SK-N-SH treated with all-trans-retinoic acid at 6 μM for 48 hours (cell line): ENCODE results near the gene SLC6A3.
"Not testable (repeated sequence)": the region's sequence is repeated elsewhere in the genome, so short reads cannot be mapped to it uniquely, and the experiment has no call there.

Experiments used
- ATAC-seq: fragments of 200-7000 bp; cut with Tn5 transposase; 3 replicates; pipeline ENCODE4 v1.9.1; 2020; ENCODE audit warnings: mild to moderate bottlenecking, moderate library complexity
- ARNTL ChIP-seq: fragments of 450-650 bp; formaldehyde crosslinking; IDR thresholded peaks from 2 replicates; pipeline ENCODE4 v1.5.0; 2020; ENCODE audit warnings: low read depth, mild to moderate bottlenecking, moderate library complexity, borderline replicate concordance
- BACH2 ChIP-seq: fragments of 250-450 bp; sonication (Bioruptor Pico); IDR thresholded peaks from 2 replicates; pipeline ENCODE4 v1.9.0; 2021; ENCODE audit warnings: mild to moderate bottlenecking, borderline replicate concordance
- CSDC2 ChIP-seq: fragments of 250-450 bp; sonication (Bioruptor Pico); IDR thresholded peaks from 2 replicates; pipeline ENCODE4 v1.5.0; 2020; ENCODE audit warnings: mild to moderate bottlenecking, moderate library complexity
- ESRRG ChIP-seq: fragments of 250-450 bp; sonication (Bioruptor Pico); IDR thresholded peaks from 2 replicates; pipeline ENCODE4 v1.6.1; 2021; ENCODE audit warnings: mild to moderate bottlenecking
- GLIS3 ChIP-seq: fragments of 250-450 bp; sonication (Bioruptor Pico); IDR thresholded peaks from 2 replicates; pipeline ENCODE4 v1.5.0; 2020; ENCODE audit warnings: mild to moderate bottlenecking, moderate library complexity
- OSR1 ChIP-seq: fragments of 250-450 bp; sonication (Bioruptor Pico); IDR thresholded peaks from 2 replicates; pipeline ENCODE4 v1.8.0; 2022; ENCODE audit warnings: moderate library complexity, mild to moderate bottlenecking, inconsistent platforms
- PPARA ChIP-seq: fragments of 250-450 bp; sonication (Bioruptor Pico); IDR thresholded peaks from 2 replicates; pipeline ENCODE4 v1.5.0; 2020; ENCODE audit warnings: mild to moderate bottlenecking, borderline replicate concordance
- SNAI2 ChIP-seq: fragments of 250-450 bp; sonication (Bioruptor Pico); IDR thresholded peaks from 2 replicates; pipeline ENCODE4 v1.5.0; 2020; ENCODE audit warnings: mild to moderate bottlenecking, moderate library complexity
- TCF4 ChIP-seq: fragments of 250-450 bp; sonication (Bioruptor Pico); IDR thresholded peaks from 2 replicates; pipeline ENCODE4 v1.8.0; 2021; ENCODE audit warnings: mild to moderate bottlenecking, moderate library complexity, borderline replicate concordance
- TOX ChIP-seq: fragments of 250-450 bp; sonication (Bioruptor Pico); IDR thresholded peaks from 2 replicates; pipeline ENCODE4 v1.8.0; 2021; ENCODE audit warnings: mild to moderate bottlenecking, moderate library complexity, borderline replicate concordance
- TSHZ2 ChIP-seq: fragments of 250-450 bp; sonication (Bioruptor Pico); IDR thresholded peaks from 2 replicates; pipeline ENCODE4 v1.5.0; 2020; ENCODE audit warnings: mild to moderate bottlenecking, moderate library complexity
- ZC3H10 ChIP-seq: fragments of 250-450 bp; sonication (Bioruptor Pico); IDR thresholded peaks from 2 replicates; pipeline ENCODE4 v1.5.1; 2021; ENCODE audit warnings: mild to moderate bottlenecking, moderate library complexity
- ZFP30 ChIP-seq: fragments of 450-650 bp; formaldehyde crosslinking; IDR thresholded peaks from 2 replicates; pipeline ENCODE4 v1.5.0; 2022; ENCODE audit warnings: mild to moderate bottlenecking, moderate library complexity
- ZNF565 ChIP-seq: fragments of 450-650 bp; formaldehyde crosslinking; conservative IDR thresholded peaks from 2 replicates; pipeline ENCODE4 v1.5.0; 2020; ENCODE audit warnings: low read depth, mild to moderate bottlenecking, moderate library complexity
- ZNF70 ChIP-seq: fragments of 450-650 bp; formaldehyde crosslinking; IDR thresholded peaks from 2 replicates; pipeline ENCODE4 v1.5.0; 2020; ENCODE audit warnings: mild to moderate bottlenecking, moderate library complexity
- TF ChIP-seq, protein P1 (sequence below): fragments of 250-450 bp; sonication (Bioruptor Pico); IDR thresholded peaks from 2 replicates; pipeline ENCODE4 v1.5.1; 2020; ENCODE audit warnings: low read depth, mild to moderate bottlenecking, moderate library complexity
- TF ChIP-seq, protein P2 (sequence below): fragments of 250-450 bp; sonication (Bioruptor Pico); IDR thresholded peaks from 2 replicates; pipeline ENCODE4 v1.8.0; 2020; ENCODE audit warnings: mild to moderate bottlenecking, moderate library complexity, borderline replicate concordance
- TF ChIP-seq, protein P3 (sequence below): fragments of 250-450 bp; sonication (Bioruptor Pico); IDR thresholded peaks from 2 replicates; pipeline ENCODE4 v1.8.0; 2021; ENCODE audit warnings: low read depth, mild to moderate bottlenecking, moderate library complexity, borderline replicate concordance

SLC6A3 gene

GRCh38 chr5:1476181-1476966, 31.1 kb upstream of the SLC6A3 start (continued):
- TF ChIP-seq, protein P1, sequence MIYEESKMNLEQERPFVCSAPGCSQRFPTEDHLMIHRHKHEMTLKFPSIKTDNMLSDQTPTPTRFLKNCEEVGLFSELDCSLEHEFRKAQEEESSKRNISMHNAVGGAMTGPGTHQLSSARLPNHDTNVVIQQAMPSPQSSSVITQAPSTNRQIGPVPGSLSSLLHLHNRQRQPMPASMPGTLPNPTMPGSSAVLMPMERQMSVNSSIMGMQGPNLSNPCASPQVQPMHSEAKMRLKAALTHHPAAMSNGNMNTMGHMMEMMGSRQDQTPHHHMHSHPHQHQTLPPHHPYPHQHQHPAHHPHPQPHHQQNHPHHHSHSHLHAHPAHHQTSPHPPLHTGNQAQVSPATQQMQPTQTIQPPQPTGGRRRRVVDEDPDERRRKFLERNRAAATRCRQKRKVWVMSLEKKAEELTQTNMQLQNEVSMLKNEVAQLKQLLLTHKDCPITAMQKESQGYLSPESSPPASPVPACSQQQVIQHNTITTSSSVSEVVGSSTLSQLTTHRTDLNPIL (CRISPR knock-in tag), result no peak
- TF ChIP-seq, all 23 proteins: peak for 0

- not testable (repeated sequence) for ATAC-seq
These were observed 30.3 kb upstream of the SLC6A3 start for GRCh38 chr5:1475544-1475900.

GRCh38 chr5:1474866-1475543, 29.8 kb upstream of the SLC6A3 start:
- TF ChIP-seq TCF4 (CRISPR knock-in tag), result no peak
- TF ChIP-seq ZFP30 (CRISPR knock-in tag), result no peak
- TF ChIP-seq TOX, result no peak
- TF ChIP-seq, protein P2, sequence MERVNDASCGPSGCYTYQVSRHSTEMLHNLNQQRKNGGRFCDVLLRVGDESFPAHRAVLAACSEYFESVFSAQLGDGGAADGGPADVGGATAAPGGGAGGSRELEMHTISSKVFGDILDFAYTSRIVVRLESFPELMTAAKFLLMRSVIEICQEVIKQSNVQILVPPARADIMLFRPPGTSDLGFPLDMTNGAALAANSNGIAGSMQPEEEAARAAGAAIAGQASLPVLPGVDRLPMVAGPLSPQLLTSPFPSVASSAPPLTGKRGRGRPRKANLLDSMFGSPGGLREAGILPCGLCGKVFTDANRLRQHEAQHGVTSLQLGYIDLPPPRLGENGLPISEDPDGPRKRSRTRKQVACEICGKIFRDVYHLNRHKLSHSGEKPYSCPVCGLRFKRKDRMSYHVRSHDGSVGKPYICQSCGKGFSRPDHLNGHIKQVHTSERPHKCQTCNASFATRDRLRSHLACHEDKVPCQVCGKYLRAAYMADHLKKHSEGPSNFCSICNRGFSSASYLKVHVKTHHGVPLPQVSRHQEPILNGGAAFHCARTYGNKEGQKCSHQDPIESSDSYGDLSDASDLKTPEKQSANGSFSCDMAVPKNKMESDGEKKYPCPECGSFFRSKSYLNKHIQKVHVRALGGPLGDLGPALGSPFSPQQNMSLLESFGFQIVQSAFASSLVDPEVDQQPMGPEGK (CRISPR knock-in tag), result no peak
- no peak for TF ChIP-seq ZC3H10
- TF ChIP-seq GLIS3 (CRISPR knock-in tag), result no peak
- TF ChIP-seq ARNTL (CRISPR knock-in tag), result no peak
- TF ChIP-seq ESRRG (CRISPR knock-in tag), result no peak
- TF ChIP-seq SNAI2 (CRISPR knock-in tag), result no peak
- no peak for TF ChIP-seq ZNF565
- no peak for TF ChIP-seq TSHZ2 (CRISPR knock-in tag)
- no peak for TF ChIP-seq OSR1 (CRISPR knock-in tag)
- TF ChIP-seq, protein P3, sequence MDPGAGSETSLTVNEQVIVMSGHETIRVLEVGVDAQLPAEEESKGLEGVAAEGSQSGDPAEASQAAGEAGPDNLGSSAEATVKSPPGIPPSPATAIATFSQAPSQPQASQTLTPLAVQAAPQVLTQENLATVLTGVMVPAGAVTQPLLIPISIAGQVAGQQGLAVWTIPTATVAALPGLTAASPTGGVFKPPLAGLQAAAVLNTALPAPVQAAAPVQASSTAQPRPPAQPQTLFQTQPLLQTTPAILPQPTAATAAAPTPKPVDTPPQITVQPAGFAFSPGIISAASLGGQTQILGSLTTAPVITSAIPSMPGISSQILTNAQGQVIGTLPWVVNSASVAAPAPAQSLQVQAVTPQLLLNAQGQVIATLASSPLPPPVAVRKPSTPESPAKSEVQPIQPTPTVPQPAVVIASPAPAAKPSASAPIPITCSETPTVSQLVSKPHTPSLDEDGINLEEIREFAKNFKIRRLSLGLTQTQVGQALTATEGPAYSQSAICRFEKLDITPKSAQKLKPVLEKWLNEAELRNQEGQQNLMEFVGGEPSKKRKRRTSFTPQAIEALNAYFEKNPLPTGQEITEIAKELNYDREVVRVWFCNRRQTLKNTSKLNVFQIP (CRISPR knock-in tag), result no peak
- TF ChIP-seq ZNF70 (CRISPR knock-in tag), result no peak
- no peak for TF ChIP-seq PPARA
- TF ChIP-seq CSDC2 (CRISPR knock-in tag), result no peak
- TF ChIP-seq, protein P1 (CRISPR knock-in tag), result no peak
- no peak for ATAC-seq

GRCh38 chr5:1474183-1474839, 29.1 kb upstream of the SLC6A3 start:
- ATAC-seq, result no peak
- no peak for TF ChIP-seq BACH2
- no peak for TF ChIP-seq ZC3H10
